Islet of Langerhans (tissue), 1 donor: ENCODE data around the gene NOTCH2.
"Not testable (repeated sequence)": the region's sequence is repeated elsewhere in the genome, so short reads cannot be mapped to it uniquely, and the experiment has no call there.

Source experiments
- FAIRE-seq: peaks from one replicate; lab custom pipeline; 2011; peaks lifted over from hg19 to GRCh38; lab: Jason Lieb, UNC

Gene NOTCH2

DNA sequence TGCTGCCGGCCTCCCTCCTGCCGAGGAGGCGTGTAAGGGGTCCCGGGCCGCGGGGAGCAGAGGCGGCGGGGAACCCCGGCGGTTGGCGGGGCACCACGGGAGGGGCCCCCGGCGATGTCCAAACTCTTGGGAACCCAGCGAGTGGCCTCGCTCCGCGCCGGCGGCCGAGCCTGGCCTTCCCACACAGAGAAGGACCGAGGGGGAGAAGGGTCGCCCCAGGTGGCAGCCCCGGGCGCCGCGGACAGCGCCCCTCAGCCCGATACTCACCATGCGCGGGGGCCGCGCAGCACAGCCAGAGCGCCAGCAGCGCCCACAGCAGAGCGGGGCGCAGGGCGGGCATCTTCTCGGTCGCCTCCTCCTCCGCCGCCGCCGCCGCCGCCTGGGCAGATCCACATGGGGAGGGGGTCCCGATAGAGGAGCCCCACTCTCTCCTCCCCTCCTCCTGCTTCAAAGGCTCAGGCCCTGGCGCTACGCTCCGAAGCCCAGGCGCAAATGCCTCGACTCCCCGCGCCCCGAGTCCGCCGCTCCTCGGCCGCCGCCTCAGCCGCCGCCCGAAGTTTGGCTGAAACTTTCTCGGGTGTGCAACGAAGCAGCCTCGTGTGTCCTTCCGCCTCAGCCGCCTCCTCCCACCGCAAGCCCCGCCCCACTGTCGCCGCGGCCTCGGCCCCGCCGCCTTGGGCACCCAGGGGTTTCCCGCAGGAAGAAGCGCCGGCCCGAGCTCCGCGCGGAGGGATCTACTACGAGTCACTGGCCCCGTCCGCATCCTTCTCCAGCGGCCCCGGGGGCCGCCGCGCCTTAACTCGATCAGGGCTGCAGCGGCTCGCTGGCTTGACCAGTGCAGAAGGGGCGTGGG, at the start of gene NOTCH2:
NOTCH2 (minus strand) TSS at position 596 of the 853 bp plus-strand sequence; CDS start at position 340, 256 bp downstream.
- not testable (repeated sequence) for FAIRE-seq

DNA sequence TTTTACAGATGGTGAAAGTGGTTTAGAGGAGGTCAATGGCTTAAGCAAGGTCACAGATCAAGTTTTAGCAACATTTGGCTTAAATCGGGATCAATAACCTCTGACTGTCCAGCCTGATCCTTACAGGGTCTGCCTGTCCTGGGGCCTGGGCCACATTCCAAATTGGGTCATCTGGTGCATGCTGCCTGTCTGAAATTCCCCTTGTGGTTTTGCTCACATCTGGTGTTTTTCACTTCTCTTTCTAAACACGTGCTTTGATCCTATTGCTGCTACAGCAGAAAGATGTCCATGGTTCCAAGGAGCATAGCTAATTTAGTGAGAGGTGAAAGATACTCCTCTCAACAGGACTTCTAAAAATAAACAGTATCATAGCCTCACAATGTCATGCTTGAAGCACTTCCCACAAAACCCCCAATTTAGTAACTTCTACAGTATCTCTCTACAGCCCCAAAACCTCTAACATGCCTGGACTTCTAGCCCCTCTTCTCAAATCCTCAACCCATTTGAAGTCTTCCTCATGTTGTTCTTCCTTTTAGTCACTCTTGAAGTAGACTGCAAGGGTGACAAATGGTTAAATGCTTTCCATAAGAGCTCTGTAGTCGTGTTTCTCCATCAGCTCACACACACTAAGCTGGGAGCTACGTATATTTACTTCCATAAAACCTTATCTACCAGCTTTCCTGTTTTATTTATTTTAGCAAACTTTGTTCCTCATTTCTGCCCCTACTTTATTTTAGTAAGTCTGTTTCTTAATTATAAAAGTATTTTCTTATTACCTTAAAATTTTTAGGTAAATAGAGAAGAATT, 48.1 kb upstream of the NOTCH2 start:
- not testable (repeated sequence) for FAIRE-seq

DNA sequence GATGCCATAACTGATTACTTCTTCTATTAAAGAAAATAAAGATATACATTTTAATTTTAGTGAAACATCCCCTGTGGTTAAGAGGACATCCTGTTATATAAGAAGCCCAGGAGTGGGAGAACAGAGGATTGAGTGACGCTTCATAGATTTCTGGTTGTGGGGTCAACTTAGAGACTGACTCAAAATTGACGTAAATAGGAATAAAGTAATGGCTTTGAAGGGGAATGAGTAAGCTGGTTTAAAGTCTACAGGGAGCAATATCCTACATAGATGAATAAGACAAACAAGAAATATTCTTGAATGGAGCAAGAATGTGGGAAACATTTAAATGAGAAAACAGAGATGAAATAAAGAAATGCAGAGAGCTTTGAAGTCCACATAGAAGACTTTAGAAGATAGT, 46.6 kb upstream of the NOTCH2 start:
- not testable (repeated sequence) for FAIRE-seq

DNA sequence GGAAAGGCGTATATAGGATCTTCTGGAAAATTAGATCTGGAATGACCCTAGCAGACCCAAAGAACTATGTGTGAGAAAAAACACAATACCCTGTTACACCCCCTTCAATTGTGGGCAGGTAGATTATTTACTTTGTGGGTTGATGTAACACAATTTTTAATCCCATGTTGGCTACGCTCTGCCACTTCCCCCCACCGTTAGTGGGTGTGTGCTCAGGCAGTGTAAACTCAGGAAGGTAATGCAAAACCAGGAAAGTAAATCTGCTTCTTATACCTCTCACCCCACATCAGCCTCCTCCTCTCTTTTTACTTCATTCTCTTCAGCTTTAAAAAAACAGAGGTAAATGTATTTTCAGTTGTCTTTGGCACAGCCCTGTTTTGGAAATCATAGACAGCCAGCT, 43.7 kb upstream of the NOTCH2 start:
- FAIRE-seq, result not testable (repeated sequence)

DNA sequence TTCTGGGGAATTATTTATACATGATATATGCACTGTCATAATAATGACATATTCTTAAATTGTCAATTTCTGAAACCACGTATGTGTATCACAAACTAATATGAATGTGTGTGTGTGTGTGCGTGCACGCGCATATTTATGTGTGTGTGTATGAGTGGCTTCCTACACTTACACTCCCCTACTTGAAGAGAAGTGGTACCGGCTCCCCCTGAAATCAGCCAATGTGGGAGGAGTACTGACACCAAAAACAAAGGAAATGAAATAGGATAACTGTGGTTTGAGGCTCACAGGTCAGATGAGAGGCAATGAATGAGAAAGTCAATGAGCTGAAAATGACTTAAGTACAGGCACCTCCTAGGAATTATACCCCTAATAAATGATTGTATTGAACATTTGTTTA, 42.8 kb upstream of the NOTCH2 start:
- not testable (repeated sequence) for FAIRE-seq

DNA sequence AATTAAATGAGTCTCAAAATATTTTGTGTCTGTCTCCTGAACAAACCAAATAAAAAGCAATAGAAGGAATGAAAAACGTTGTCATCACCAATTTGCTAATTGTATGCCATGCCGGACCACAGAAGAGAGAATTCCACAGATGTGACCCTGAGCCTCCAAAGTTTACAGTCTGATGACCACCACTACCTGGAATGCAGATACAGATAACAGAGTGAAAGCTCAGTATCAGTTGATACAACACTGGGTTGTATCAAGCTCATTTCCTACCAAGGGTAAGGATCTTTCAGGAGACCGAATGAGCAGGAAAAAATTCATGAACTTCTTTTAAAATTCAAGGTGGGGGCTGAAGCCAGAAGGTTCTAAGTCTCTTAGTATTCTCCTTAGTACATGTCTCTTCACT, 42.3 kb upstream of the NOTCH2 start:
- FAIRE-seq, result not testable (repeated sequence)

- FAIRE-seq, result not testable (repeated sequence)
Observed at GRCh38 chr1:120111008-120111407, 41.5 kb upstream of the NOTCH2 start.

- not testable (repeated sequence) for FAIRE-seq
Observed at GRCh38 chr1:120109656-120110055, 40.2 kb upstream of the NOTCH2 start.

DNA sequence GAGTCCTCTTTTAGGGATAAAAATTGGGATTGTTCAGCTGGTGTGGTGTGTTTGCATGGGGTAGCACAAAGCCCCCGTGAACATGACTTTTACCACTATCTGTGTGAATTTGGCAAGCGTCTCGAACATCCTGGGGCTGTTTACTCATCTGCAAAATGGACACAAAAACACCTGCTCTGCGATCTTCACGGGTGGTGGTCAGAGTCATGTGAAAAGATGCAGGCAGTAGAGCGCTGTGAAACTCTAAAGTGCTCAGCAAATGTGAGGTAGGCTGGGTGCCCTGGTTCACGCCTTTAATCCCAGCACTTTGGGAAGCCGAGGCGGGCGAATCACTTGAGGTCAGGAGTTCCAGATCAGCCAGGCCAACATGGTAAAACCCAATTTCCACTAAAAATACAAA, 39.7 kb upstream of the NOTCH2 start:
- not testable (repeated sequence) for FAIRE-seq

GRCh38 chr1:120105288-120105687, 35.8 kb upstream of the NOTCH2 start:
- FAIRE-seq, result not testable (repeated sequence)

DNA sequence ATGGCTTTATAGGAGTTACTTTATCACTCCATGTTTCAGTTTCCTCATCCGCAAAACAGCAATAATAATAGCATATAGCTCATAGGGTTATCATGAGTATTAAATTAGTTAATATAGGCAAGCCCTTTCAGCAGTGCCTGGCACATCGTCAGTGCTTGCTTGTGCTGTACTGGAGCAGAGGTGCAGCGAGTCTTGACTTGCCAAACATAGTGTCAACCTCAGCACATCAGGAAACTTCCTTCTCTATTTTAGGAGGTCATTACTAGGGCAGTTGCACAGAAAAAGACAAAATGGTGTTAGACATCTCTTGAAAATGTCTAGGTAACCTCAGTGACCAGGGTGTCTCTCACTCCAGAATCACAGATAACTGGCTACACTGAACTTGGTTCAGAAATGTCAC, 34.3 kb upstream of the NOTCH2 start:
- not testable (repeated sequence) for FAIRE-seq

DNA sequence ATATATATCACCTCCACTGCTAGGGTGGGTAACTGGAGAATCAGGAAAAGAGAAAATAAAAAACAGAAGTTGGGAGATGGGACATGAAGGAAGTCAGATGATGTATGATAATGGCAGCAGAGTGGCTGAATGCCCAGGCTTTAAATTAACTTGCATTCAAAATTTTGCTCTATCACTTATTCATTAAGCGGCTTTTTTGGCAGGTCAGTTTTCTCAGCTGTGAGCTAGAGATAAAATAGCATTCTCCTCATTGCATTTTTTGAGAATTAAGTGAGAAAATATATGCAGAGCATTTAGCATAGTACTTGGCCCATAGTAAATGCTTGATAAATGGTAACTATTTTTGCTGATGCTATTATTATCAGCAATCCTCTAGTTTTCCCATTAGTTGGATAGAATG, 32.1 kb upstream of the NOTCH2 start:
- FAIRE-seq, result not testable (repeated sequence)

DNA sequence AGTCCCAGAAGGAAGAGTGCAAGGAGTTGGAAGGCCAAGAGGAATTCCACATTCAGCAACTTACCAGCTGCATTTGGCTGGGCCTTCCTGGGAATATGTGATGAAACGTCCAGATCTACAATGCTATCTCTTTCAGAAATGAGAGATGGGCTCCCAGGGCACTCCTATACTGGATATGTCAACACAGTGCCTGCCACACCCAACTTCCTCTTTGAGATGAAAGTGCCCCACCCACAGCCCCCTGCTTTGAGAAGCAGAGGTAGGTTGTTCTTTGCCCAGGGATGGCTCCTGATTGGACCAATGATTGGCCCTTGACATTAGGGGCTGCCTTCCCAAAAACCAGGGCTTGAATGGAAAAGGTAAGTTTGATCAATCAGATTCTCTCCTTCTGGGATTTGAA, 31.1 kb upstream of the NOTCH2 start:
- FAIRE-seq, result not testable (repeated sequence)

GRCh38 chr1:120098986-120099759, 29.7 kb upstream of the NOTCH2 start:
- not testable (repeated sequence) for FAIRE-seq

GRCh38 chr1:120096981-120097545, 27.6 kb upstream of the NOTCH2 start:
- not testable (repeated sequence) for FAIRE-seq

DNA sequence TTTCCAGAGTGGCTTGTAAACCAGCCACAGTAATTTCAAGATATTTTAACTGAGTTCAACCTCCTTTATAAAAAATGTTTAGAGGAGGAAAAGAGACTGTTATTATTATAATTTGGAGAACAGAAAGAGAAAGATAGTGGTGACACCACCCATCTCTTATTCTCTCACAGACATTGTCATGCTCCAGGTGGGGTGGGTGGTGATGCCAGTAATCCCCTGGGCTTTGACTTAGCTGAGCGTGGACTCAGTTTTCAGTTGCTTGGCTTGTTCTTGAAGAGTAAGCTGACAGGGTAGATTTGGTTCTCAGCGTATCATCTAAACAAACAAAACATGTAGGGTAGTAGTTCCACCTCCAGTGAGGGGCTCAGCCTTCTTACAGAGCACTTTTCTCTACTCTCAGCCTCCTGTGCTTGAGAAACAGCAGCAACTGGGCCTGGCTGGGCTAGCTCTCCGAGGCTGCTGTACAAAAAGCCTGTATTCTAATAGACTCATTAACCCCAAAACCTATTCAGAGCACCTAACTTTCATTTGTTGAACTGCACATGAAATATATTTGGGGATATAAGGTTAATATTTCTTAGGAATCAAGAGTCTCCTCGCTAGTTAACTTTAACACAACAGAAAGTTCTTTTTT, 24.2 kb upstream of the NOTCH2 start:
- not testable (repeated sequence) for FAIRE-seq

DNA sequence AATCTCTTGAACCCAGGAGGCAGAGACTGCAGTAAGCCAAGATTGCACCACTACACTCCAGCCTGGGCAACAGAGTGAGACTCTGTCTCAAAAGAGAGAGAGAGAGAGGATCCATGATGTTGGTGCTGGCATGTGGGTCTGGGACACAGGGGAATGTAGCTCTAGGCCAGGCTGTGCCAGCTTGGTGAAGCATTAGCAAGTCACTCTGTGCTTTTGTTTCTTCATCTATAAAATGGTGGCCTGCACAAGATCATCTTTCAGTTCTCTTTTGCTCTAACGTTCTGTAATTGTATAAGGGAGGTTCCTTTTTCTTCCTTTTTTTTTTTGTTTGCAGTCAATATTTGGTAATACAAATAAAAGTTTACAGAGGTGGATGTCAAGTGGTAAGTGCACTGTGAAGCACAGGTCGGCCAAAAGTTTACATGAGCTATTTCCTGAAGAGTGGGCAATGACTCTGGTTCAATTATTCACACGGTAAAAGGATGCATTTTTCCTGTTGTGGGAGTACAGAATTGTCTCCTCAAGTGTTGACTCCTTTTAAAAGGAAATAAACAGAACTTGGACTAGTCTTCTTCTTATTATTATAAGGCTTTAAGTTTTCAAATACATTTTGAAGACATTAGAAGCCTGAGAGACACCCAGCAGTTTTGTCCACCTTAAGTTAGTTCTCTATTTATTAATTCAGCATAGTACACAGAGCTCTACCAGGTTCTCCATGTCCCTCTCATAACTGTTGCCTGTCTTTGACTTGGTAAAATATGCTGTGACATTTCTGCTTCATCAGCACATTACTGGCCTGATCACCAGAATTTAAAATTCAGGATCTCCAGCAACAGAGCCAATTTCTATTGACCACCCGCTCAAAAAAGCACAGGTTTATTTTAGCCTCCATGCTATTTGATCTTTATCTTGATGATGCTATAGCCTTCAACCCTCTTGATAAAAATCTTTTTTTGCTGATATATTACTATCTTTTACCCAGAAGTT, 23.1 kb upstream of the NOTCH2 start:
- not testable (repeated sequence) for FAIRE-seq

DNA sequence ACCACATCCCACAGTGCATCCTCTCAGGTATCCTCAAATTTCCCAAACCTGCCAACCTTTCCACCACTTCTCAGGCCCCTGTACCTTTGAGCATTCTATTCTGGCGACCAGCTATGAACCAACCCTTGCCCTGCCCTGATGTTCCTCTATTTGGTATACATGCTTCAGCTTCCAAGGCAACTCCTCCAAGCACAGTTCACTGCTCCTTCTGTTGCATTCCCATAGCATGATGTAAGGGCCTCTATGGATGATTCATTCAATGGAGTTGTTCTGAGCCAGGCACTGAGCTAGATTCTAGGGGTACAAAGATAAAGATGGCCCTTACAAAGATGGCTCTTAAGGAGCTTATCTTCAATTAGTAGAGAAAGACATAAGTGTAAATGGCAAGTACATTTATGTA, 21.4 kb upstream of the NOTCH2 start:
- not testable (repeated sequence) for FAIRE-seq

DNA sequence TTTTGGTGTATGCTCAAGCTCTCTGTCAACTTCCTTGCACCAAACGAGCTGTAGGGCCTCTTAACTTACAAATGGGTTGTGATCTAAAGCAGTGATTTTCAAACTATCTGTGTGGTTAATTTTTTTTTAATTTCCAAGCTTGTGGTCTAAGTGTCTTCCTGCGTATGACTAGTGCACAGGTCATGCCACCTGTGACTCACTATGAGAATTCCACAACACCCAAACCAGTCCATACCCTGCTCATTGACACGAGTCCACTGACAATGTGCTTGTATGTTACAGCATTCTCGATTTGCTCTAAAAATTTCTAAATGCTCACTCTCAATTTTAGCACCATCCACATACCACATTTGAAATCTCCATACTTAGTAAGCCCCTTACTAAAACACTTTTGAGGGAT, 18.5 kb upstream of the NOTCH2 start:
- not testable (repeated sequence) for FAIRE-seq

DNA sequence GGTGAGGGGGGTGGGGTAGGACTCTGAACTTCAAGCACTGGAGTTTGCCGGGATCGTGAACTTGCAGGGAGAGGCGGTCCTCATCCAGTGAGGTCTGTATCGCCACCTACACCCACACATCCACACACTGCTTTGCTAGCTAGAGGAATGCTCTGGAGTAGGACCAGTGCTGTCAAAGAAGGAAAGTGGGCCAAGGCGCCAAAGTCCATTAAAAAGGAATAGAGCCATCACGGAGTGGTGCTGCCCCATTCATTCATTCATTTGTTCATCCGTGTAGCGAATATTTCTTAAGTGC, 405 bp upstream of the NOTCH2 start:
- FAIRE-seq, result not testable (repeated sequence)
